Astrocyte (in vitro differentiated cells and primary cell): ENCODE data around the gene EVA1B. TPM values are rescaled to one million over a fixed set of nuclear protein-coding genes. Genes with fewer than 3 reads are reported as not detected.

Experiments used
- DNase-seq: peaks from one replicate; pipeline ENCODE4 v3.0.0-alpha.2; 2010; ENCODE audit warnings: low read depth
- FAIRE-seq: peaks from 2 replicates; lab custom pipeline; 2011; peaks lifted over from hg19 to GRCh38; lab: Jason Lieb, UNC
- H2AFZ ChIP-seq: 2 replicates; pipeline ENCODE4 v1.6.0; 2012; ENCODE audit warnings: low read depth, low read length, inconsistent platforms
- H3K27ac ChIP-seq: 2 replicates; pipeline ENCODE4 v1.5.1; 2011; ENCODE audit warnings: low read depth, low read length, inconsistent platforms
- H3K27me3 ChIP-seq: 2 replicates; pipeline ENCODE4 v1.6.0; 2011; ENCODE audit warnings: low read length, inconsistent platforms; ENCODE audit not compliant: insufficient read depth
- H3K36me3 ChIP-seq: 2 replicates; pipeline ENCODE4 v1.5.1; 2011; ENCODE audit warnings: low read length, inconsistent platforms; ENCODE audit not compliant: insufficient read depth
- H3K4me1 ChIP-seq: 2 replicates; pipeline ENCODE4 v1.5.1; 2011; ENCODE audit warnings: low read length, inconsistent platforms; ENCODE audit not compliant: insufficient read depth
- H3K4me2 ChIP-seq: 2 replicates; pipeline ENCODE4 v1.6.0; 2012; ENCODE audit warnings: low read length, inconsistent platforms
- H3K4me3 ChIP-seq: 2 replicates; pipeline ENCODE4 v1.5.1; 2011; ENCODE audit warnings: low read depth, mild to moderate bottlenecking, low read length, inconsistent platforms; ENCODE audit not compliant: insufficient read depth
- H3K79me2 ChIP-seq: 2 replicates; pipeline ENCODE4 v1.6.0; 2012; ENCODE audit warnings: mild to moderate bottlenecking, low read length, inconsistent platforms; ENCODE audit not compliant: insufficient read depth
- H3K9ac ChIP-seq: 2 replicates; pipeline ENCODE4 v1.6.0; 2012; ENCODE audit warnings: mild to moderate bottlenecking, low read length, inconsistent platforms
- H3K9me3 ChIP-seq: 2 replicates; pipeline ENCODE4 v1.5.1; 2012; ENCODE audit warnings: low read depth, mild to moderate bottlenecking, low read length, inconsistent platforms; ENCODE audit not compliant: insufficient read depth
- H4K20me1 ChIP-seq: 2 replicates; pipeline ENCODE4 v1.6.0; 2012; ENCODE audit warnings: low read length, inconsistent platforms; ENCODE audit not compliant: insufficient read depth
- H3K27ac Mint-ChIP-seq: one replicate; pipeline ENCODE4 v1.8.0; 2021; ENCODE audit warnings: mild to moderate bottlenecking, mixed read lengths; ENCODE audit not compliant: unreplicated experiment
- H3K27me3 Mint-ChIP-seq: one replicate; pipeline ENCODE4 v1.8.0; 2021; ENCODE audit warnings: low read depth, mixed read lengths; ENCODE audit not compliant: unreplicated experiment
- H3K36me3 Mint-ChIP-seq: one replicate; pipeline ENCODE4 v1.8.0; 2021; ENCODE audit warnings: low read depth, mixed read lengths; ENCODE audit not compliant: unreplicated experiment
- H3K4me1 Mint-ChIP-seq: one replicate; pipeline ENCODE4 v1.8.0; 2021; ENCODE audit warnings: low read depth, mixed read lengths; ENCODE audit not compliant: unreplicated experiment
- H3K4me3 Mint-ChIP-seq: one replicate; pipeline ENCODE4 v1.8.0; 2021; ENCODE audit warnings: mild to moderate bottlenecking, moderate library complexity, mixed read lengths; ENCODE audit not compliant: unreplicated experiment
- H3K9me3 Mint-ChIP-seq: one replicate; pipeline ENCODE4 v1.8.0; 2021; ENCODE audit warnings: mild to moderate bottlenecking, mixed read lengths; ENCODE audit not compliant: unreplicated experiment
- CTCF ChIP-seq: IDR thresholded peaks from 2 replicates; pipeline ENCODE4 v1.5.1; 2011; ENCODE audit warnings: low read depth, mild to moderate bottlenecking, inconsistent platforms, low read length, moderate library complexity; ENCODE audit not compliant: insufficient read depth
- EZH2 ChIP-seq: IDR thresholded peaks from 2 replicates; pipeline ENCODE4 v1.6.1; 2012; ENCODE audit warnings: mild to moderate bottlenecking, low read length, inconsistent platforms; ENCODE audit not compliant: insufficient read depth
- total RNA-seq: library from RNA; stranded (reverse); gene quantifications from 2 replicates; pipeline ENCODE4 v1.2.1, GENCODE V29; 2021

The EVA1B gene
- total RNA-seq, 1 donor from 2014 or later: 57.3 TPM

GRCh38 chr1:36295390-36295789 is 28.1 kb downstream of the EVA1B start:
- H3K4me3 Mint-ChIP-seq: peak overlapping the region; percentile 45
- H3K9me3 Mint-ChIP-seq: no peaks in the 10 kb centered on the region
- Histone ChIP-seq H3K4me3 (no peak overlapping the region), H3K79me2 (peaks cover 34% of the 10 kb centered on the region), H4K20me1 (peaks cover 60% of the 10 kb centered on the region), H3K9ac (no peak overlapping the region), H3K4me2 (no peak overlapping the region), H3K27me3 (no peaks in the 10 kb centered on the region), H3K36me3 (peaks cover 55% of the 10 kb centered on the region), H3K4me1 (peaks cover 11% of the 10 kb centered on the region), H3K9me3 (no peaks in the 10 kb centered on the region), H3K27ac (no peak overlapping the region), H2AFZ (no peak overlapping the region)
- H3K4me1 Mint-ChIP-seq: peaks cover 18% of the 10 kb centered on the region
- peaks cover 12% of the 10 kb centered on the region for H3K36me3 Mint-ChIP-seq
- no peaks in the 10 kb centered on the region for H3K27me3 Mint-ChIP-seq
- TF ChIP-seq EZH2 (no peak), CTCF (no peak)
- no peak overlapping the region for H3K27ac Mint-ChIP-seq
- FAIRE-seq (no peak), DNase-seq (no peak)

GRCh38 chr1:36287595-36287994 is 35.9 kb downstream of the EVA1B start:
- Histone ChIP-seq H3K4me2 (no peak overlapping the region), H3K4me1 (no peaks in the 10 kb centered on the region), H4K20me1 (peaks cover 67% of the 10 kb centered on the region), H3K36me3 (peaks cover 77% of the 10 kb centered on the region), H3K4me3 (no peak overlapping the region), H3K79me2 (peaks cover 71% of the 10 kb centered on the region), H3K27me3 (no peaks in the 10 kb centered on the region), H3K9me3 (no peaks in the 10 kb centered on the region), H3K27ac (no peak overlapping the region), H3K9ac (no peak overlapping the region), H2AFZ (no peak overlapping the region)
- Mint-ChIP-seq H3K4me1 (peaks cover 27% of the 10 kb centered on the region), H3K9me3 (no peaks in the 10 kb centered on the region), H3K36me3 (peaks cover 26% of the 10 kb centered on the region), H3K27ac (no peak overlapping the region), H3K4me3 (no peak overlapping the region), H3K27me3 (no peaks in the 10 kb centered on the region)
- no peak for TF ChIP-seq CTCF
- no peak for TF ChIP-seq EZH2
- no peak for DNase-seq
- FAIRE-seq: no peak

GRCh38 chr1:36286802-36287201 is 36.6 kb downstream of the EVA1B start:
- Histone ChIP-seq H4K20me1 (peaks cover 69% of the 10 kb centered on the region), H3K27me3 (no peaks in the 10 kb centered on the region), H3K79me2 (peaks cover 74% of the 10 kb centered on the region), H2AFZ (no peak overlapping the region), H3K9me3 (no peaks in the 10 kb centered on the region), H3K4me1 (no peaks in the 10 kb centered on the region), H3K36me3 (peaks cover 75% of the 10 kb centered on the region), H3K4me2 (no peak overlapping the region), H3K27ac (no peak overlapping the region), H3K9ac (no peak overlapping the region), H3K4me3 (no peak overlapping the region)
- Mint-ChIP-seq H3K4me3 (peak overlapping the region; percentile 40), H3K27ac (peak overlapping the region; percentile 70), H3K27me3 (no peaks in the 10 kb centered on the region), H3K4me1 (peaks cover 27% of the 10 kb centered on the region), H3K36me3 (peaks cover 26% of the 10 kb centered on the region), H3K9me3 (no peaks in the 10 kb centered on the region)
- DNase-seq (no peak), FAIRE-seq (no peak)
- no peak for TF ChIP-seq CTCF
- no peak for TF ChIP-seq EZH2
